DMS153 treated with DMSO at 0.1 percent for 48 hours (cell line): ENCODE data around the gene DALRD3.

ENCODE experiments used
- DNase-seq: peaks from one replicate; lab custom pipeline; 2025; ENCODE audit not compliant: unreplicated experiment; lab: John Stamatoyannopoulos, UW

Gene DALRD3

DNA sequence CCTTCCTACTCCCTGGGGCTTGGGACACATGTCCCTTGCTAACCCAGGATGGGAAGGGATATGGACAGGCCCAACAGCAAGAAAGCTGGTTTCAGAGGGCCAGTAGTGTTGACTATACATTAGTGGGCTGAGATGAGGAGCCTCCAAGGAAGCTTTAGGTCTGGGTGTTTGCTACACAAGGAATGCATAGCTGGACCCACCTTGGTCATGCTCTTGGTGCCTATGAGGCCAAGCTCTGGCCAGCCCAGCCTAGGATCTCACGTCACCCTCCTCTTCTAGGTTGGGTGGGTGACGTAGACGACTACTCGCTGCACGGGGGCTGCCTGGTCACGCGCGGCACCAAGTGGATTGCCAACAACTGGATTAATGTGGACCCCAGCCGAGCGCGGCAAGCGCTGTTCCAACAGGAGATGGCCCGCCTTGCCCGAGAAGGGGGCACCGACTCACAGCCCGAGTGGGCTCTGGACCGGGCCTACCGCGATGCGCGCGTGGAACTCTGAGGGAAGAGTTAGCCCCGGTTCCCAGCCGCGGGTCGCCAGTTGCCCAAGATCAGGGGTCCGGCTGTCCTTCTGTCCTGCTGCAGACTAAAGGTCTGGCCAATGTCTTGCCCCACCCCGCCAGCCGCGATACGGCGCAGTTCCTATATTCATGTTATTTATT is 11.8 kb downstream of the DALRD3 start:
- DNase-seq = no peak

- no peak for DNase-seq
Observed at GRCh38 chr3:49005998-49006397, 12.4 kb downstream of the DALRD3 start.

- no peak for DNase-seq
Observed at GRCh38 chr3:49005303-49005680, 13.1 kb downstream of the DALRD3 start.

DNA sequence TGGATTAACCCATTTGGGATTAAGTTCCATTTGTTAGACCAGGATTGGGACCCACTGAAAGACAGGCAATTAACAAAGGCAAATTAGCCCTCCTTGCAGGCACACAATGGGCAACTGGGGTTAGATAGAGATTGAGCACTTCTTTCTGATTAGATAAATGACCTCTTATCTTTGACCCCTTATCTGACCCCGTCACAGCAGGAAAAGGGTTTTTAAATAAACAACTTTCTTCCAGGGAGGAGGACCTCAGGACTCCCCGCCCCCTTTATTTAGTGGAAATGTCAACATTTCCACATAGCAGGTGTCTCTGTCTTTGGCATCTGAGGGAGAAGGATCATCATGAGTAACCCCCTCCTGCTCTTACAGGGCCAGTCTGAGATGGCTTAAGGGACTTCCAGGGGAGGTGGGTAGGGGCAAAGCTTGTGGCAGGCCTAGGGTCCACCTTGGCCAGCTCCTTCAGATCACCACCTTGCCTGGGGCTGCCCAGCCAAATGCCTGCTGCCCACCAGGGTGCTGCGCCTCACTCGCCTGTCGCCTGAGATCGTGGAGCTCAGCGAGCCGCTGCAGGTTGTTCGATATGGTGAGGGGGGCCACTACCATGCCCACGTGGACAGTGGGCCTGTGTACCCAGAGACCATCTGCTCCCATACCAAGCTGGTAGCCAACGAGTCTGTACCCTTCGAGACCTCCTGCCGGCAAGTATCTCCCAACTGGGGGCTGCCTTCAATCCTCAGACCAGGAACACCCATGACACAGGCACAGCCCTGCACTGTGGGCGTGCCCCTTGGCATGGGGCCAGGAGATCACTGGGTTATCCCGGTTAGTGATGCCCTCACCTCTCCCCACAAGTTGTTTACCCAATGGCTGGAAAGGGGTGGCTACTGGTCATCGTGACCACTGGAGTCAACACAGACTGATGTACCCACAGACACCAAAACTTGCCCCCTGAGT is 13.8 kb downstream of the DALRD3 start:
- no peak for DNase-seq

GRCh38 chr3:49001155-49001554 is 17.2 kb downstream of the DALRD3 start:
- DNase-seq = no peak

- DNase-seq = no peak
Observed at GRCh38 chr3:48999085-48999858, 19.1 kb downstream of the DALRD3 start.

DNA sequence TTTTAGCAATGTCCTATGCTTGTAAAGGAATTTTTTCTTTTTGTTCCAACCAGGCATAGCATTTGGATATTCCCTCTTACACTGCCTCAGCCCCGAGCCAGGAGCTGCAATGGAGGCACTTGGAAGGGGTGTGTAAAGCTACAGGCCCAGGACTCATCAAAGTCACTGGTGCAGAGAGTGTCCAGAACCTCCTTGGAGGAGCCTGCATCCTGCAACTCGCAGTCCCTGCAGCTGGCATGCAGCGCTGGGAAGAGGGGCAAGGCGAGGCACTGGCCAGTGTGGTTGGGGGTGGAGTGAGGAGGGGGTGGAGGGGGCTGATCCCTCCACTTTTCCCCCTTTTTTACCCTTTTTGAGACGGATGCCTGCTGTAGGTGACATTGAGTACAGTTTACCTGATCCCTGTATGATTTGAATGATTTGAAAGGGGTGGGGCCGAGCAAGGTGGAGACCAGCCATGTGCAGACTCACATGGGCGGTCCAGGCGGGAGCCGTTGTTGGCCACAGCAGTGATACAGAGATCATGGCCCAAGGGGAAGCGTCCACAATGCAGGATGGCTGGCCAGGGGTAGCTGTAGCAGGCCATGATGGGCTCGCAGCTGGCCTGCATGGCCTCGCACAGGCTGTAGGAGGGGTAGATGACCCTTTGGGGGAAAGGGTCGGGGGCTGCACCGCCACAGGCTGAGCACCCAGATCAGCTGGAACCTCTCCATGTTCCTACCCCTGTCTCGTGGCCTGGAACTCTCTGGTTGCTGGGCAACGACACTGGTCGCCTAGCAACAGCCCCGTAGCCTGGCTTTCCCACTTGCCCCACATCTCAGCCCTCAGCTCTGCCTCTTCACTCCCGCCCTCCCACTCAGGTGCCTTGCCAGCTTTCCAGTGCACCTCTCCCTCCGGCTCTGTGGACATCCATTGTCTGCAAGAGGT is 20.4 kb downstream of the DALRD3 start:
- no peak for DNase-seq

DNA sequence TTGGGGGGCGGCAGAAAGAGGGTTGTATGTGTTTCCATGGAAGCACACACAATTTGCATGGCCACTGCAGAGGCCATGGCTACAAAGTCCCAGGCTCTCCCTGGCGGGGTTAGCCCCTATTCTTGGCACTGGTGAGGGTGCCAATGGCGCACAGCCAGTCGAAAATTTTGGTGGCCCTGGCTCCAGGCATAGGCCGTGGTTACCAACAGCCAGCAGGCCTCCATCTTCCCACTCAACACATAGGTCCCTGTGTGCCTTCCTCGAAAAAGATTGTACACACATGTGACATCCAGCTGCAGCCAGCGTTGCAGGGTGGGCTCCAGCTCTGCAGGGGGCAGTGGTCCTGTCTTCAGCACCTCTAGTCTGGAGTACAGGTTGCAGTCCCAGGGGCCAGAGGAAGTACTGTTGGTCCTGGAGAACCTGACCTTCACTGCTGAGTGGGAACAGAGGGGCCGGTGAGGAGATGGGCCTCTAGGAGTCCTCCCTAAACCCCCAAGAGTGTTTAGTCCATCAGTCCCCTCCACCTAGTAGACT is 21.2 kb downstream of the DALRD3 start:
- DNase-seq = no peak

GRCh38 chr3:48996640-48997039 is 21.7 kb downstream of the DALRD3 start:
- DNase-seq = no peak

DNA sequence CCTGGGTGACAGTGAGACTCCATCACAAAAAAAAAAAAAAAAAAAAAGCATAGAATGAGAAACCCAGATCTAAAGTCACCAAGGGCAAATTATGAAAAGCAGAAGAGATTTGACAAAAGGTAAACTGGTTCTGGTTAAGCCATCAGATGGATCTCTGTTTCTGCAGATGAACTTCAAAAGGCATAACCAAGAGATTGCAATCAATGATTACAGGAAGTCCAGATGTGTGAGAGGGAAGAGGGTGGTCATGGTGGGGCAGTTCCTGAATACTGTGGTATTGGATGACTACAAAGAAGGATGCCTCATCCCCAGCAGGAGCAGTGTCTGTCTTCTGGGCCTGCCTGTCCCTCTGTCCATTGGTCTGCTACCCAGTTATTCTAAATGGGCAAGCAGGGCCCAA is 24.5 kb downstream of the DALRD3 start:
- DNase-seq = no peak

GRCh38 chr3:48991851-48992545 is 26.4 kb downstream of the DALRD3 start:
- no peak for DNase-seq

GRCh38 chr3:48990636-48991469 is 27.5 kb downstream of the DALRD3 start:
- no peak for DNase-seq

- DNase-seq = no peak
Observed at GRCh38 chr3:48989796-48990635, 28.4 kb downstream of the DALRD3 start, which contains the start of gene P4HTM. Gene P4HTM (plus strand): TSS chr3:48990241. CDS start chr3:48990257, 16 bp downstream.

GRCh38 chr3:48989126-48989795 is 29.1 kb downstream of the DALRD3 start:
- no peak for DNase-seq

DNA sequence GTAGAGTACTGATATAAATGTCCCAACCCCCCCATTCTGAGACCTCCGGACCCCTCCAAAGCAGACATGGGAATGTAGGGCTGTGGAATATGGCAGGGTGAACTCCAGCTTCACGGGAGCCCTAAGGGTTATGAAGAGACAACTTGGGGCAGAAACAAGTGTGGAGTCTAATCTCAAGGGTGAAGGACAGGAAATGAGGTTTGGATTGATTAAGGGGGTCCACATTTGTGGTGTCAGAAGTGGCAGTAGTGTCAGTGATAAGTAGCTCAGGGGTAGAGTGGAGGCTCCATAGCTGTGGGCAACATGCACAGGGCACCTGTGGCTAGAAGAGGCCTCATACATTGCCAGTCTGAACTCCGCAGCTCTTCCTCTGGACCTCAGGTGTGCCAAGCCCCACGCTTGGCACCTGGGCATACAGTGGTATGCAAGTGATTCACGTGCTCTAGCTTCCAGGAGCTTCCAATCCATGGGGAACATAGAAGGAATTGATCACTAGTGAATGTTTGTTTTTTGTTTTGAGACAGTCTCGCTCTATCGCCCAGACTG is 32.5 kb downstream of the DALRD3 start:
- DNase-seq = no peak

DNA sequence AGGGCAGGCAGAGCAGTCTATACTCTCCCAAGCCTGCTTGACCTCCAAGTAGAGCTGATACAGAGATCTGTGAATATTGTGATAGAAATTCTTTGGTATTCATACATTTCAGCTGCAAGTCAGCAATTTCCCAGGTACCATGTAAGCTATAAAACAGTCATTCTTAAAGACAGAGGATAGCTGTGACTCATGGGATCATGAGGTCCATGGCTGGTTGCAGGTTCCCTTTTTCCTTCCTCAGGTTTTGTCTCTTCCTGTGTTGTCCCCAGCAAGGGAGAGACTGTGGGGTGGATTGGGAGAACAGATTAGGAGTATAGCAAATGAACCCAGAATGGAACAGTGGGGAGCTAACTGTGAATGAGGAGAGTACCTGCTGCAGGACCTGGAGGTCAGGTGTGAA is 33.7 kb downstream of the DALRD3 start:
- no peak for DNase-seq

- DNase-seq = no peak
Observed at GRCh38 chr3:48983096-48983495, 35.3 kb downstream of the DALRD3 start.
